ENCODE results near the gene MRAP2.
"Not testable (repeated sequence)": the region's sequence is repeated elsewhere in the genome, so short reads cannot be mapped to it uniquely, and the experiment has no call there.

Gene MRAP2

DNA sequence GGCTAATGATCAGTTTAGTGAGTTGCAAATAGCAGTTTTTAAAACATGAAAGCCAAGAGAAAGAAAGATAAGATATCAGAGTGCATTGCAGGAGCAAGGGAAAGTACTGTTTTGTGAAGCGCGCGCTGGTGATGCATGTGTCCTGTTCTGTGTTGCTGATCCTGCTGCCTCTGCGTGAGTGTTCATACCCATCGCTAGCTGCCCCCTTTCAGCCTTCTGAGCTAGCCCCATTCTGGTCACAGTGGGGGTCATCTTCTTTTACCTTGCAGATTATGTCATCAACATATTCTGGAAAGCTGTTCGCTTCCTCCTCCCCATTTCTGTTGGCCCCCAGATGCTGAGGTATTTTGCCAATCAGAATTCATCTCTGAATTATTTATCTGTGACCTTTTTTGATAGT lies 1.9 kb downstream of the MRAP2 start:
- no peak for DNase-seq

DNA sequence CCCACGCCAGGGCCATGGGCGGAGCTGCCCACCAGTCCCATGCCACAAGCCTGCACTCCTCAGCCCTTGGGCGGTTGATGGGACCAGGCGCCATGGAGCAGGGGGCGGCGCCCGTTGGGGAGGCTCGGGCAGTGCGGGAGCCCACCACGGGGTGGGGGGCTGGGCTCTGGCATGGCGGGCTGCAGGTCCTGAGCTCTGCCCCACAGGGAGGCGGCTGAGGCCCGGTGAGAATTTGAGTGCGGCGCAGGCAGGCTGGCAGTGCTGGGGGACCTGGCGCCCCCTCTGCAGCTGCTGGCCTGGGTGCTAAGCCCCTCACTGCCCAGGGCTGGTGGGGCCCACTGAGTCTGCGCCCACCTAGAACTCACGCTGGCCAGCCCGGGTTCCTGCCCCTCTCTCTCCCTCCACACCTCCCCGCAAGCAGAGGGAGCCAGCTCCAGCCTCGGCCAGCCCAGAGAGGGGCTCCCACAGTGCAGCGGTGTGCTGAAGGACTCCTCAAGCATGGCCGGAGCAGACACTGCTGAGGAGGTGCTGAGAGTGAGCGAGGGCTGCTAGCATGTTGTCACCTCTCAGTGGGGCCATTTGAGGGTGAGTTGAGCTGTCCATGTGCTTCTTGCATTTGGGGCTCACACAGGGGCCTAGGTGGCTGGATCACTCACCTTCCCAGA lies 4.0 kb downstream of the MRAP2 start:
- DNase-seq, result no peak

DNA sequence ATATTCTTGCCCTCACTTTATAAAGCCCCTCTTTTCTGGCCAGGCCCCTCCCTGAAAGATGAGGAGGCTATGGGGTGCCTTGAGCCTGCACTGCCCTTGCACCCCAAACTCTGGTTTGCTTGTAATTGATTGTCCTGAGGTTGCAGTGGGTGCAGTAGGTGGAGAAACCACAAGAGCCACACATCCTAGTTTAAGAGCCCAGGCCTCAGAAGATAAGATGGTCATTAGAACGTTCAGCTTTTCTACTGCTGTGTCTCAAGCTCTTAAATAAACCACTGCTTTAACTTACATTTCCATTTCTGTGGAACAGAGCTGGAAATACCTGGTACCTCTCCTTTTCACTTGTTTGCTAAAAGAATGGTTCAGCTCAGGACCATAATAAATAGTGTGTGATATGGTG lies 9.0 kb downstream of the MRAP2 start:
- no peak for DNase-seq

DNA sequence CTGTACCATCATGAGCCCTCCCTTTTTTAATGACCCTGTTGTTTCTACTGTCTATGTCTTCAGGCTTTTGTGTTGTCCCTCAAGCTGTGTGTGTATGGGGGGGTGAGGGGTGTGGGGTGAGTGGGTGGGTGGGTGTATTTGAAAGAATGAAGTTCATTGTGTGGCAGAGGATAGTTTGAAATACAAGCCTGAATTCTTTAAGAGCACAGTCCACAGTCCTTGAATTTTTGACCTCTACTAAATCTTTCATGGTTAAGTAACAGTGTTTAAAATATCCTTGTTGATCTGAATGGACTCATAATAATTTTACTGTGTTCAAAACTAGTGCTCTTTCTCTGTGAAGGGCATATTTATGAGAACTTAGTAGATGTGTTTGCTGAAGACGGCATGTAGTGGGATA lies 10.0 kb downstream of the MRAP2 start:
- DNase-seq, result no peak

DNA sequence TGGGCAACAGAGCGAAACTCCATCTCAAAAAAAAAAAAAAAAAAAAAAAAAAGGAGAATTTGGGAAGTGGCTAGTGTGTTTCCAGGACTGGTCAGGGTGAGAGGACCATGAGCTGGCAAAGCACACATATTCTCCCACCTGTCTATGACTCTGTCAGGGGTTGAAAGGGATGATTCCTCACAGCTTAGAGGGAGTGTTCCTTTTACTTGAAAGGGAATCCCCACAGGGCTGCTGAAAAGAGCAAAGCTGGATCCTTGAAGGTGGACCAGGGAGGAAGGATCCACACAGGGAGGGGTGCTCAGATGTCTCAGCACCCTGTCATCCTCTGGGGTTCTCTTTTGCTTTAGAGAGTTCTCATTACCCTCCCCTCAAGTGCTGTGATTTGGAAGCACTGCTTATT lies 13.2 kb downstream of the MRAP2 start:
- DNase-seq, result no peak

DNA sequence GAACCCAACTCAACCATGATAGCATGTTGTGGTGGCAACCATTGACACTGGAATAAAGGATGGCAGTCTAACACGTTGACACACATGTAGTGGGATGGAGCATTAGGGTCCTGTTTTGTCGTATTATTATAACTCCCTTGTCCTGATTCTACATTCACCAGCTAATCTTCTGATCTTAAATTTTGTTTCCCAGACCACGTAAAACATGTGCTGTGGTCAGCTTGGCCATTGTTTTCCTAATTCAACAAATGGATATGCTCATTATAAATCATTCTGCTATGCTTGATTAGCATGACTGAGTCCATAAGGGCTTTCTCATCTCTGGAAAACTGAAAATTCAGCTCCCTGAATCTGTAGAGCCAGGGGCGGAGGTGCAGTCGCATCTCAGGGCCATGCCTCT lies 15.0 kb downstream of the MRAP2 start:
- DNase-seq, result no peak

DNA sequence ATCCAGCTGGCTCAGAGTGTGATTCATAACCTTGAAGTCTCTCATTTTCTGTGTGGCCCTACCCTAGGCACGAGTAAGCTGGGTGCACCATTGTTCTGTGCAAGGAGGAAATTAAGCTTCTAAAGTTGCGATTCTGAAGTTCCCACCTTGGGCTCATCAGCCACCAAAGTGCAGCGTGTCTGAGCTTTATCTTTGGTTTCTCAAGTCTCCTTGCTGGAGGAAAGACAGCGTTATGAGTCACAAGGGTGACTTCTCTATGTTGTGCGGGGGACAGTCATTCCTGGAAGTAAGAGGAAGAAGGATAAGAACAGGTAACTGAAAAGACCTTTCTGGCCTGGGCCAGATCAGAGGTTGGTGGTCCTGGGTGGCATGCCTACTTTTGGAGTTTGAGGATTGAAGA lies 16.8 kb downstream of the MRAP2 start:
- no peak for DNase-seq

DNA sequence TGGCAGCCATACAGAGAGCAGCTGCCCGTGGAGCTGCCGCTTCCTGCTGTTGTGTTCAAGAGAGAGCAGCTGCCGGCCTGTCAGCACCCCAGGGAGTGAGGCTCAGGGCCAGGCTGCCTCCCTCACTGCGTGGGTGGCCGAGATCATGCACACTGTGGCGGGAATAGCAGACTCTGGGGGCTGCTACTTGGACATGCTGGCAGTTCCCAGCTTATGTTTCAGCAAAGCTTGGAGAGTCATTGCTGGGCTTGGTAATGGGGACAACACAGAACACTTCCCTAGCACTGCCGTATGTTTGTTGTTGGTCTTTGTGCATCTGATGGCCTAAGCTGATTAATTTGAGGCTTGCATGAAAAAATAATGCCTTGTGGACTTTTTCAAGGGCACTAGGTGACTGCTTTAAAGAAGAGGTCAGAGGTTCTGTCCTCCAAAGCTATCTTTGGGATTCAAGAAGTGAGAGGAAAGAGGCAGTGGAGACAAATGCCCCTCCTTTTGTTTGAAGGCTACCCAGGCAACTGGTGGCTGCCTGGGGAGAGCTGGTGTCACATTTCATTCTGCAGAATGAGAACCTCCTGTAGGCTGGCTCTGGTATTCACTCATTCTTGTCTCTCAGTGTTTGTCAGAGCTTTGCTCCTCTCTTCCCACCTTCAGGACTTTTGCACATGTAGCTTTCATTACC lies 18.8 kb downstream of the MRAP2 start:
- DNase-seq, result no peak

DNA sequence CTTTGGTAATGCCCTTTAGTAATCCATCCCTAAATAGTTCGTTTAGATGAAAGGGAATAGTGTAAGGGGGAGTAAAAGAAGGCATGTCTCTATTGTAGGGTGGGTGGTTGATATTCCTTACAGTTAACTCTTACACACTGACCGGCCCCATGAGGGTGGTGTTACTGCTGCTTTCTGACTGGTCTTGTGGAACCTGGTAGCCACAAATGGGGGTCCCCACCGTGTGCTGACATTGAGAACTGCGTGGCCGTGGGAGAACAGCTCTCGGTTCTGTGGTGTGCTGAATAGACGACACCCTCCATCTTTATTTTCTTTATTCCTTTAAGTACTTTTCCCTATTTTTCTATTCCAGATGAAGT lies 19.3 kb downstream of the MRAP2 start:
- DNase-seq, result no peak

DNA sequence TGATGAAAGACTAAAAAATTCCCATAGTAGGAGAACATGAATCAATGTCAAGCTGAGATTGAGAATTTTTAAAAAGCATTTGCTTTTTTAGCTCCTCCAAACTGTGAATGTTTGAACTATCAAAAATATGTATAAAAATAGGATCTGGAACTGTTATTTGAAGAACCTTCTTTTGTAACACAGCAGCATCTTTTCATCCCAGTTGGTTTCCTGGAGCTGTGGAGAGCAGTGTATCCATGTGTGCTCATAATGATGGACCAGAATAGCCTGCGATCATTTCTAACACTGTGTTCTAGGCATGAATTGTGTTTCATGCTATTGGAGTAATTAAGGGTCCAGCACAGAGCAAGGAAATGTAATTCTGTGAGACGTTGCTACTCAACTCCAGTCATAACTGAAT lies 22.1 kb downstream of the MRAP2 start:
- DNase-seq, result no peak

DNA sequence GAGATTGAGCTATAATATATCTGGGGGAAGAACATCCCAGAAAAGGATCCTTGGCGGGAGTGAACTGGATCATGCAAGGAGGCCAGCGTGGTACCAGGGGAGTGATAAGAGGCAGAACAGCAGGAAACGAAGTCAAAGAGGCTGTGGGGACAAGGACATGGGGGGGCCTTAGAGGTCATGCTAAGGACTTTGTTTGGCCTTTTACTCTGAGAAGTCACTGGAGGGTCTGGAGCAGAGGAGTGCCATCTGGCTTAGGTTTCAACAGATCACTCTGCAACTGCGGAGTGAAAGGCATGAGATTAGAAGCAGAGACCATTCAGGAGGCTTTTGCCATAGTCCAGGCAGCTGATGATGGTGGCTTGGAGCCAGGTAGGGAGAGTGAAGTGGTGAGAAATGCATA lies 24.3 kb downstream of the MRAP2 start:
- DNase-seq, result no peak

DNA sequence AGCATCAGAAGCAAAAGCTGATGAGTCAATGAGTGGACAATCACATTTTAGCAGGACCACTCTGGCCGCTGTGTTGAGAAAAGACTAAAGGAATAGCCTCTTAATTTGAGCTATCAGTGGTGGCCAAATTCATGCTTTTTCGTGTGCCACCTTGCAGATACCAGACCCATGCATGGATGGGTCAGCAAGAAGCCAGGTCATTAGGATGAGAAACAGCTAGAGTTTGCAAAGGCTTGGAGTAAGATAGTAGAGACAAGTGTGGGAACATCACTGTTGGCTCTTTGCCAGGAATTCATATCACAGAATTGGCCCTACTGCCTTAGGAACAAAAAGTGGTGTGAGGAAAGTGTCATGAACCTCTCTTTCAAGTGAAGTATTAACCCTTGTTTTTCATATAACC lies 25.5 kb downstream of the MRAP2 start:
- no peak for DNase-seq

DNA sequence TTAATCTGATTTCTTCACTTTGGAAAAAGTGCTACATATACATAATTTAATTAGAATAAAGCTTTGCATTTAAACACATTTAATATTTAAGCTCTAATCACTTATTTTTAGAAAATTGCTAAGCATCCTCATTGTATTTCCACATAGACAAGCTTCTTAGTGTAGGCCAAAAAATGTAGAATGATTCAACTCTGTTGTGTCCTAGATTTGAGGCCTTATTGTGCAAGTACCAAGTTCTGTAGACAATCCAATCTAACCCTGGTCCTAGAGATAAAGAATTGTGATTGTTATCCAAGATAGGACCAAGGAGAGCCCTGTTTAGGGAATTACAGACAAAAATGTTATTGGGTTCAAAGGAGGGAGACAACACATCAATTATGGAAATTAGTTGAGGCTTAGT lies 27.6 kb downstream of the MRAP2 start:
- no peak for DNase-seq

DNA sequence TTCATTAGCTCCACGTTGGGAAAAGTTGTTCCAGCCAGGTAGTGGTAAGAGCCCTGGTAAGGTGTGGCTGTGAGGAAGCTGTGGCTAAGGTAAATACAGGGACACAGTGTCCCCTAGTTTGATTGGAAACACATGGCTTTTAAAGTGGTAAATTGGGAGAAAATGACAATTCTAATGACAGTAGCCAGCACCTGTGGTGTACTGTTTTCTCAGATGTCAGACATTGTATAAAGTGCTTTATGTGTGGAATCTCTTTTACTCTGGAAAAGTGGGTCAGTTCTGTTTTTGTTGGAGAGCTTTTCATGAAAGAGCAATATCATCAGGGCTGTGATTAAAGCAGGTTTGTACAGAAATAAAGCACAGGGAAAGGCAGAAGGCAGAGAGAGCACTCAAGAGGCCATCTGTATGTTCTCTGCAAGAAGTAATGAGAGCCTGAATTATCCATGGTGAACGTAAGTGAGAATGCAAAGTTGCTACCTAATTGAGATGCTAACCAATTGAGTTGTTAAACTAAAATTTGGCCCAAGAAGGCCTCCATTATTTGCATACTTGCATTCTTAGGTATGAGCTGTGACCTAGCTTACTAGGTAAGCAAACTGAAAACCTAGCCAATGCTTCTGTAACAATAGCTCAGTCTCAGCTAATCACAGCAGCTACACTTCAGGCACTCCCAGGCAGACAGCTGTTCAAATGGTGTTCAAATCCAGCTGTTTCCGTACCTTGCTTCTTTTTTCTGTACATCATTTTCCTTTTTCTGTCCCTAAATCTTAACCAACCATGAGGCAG lies 28.2 kb downstream of the MRAP2 start:
- no peak for DNase-seq

DNA sequence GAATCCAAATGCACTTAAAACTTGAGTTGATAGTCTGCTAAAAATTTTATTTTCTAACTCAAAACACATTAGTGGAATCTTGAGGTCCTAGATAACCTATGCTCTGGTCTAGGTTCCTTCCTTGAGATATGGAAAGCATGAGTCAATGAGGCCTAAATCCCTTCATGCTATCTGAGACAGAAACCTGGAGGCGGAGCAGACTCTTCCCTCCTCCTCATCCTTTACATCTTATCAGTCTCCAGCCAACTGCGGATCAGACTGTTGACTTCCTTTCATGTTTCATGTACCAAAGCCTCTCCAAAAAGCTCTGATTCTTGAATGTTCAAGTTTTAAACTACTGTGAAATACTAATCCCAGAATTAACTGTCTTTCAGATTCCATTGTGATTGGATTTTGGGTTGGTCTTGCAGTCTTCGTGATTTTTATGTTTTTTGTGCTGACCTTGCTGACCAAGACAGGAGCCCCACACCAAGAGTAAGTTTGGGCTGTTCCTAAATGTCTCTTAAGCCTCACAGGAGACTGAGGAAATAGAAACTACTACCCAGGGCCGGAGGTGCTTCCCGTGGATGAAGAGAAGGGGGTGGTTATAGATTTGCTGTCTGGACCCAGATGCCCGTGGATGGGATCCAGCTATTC lies 29.1 kb downstream of the MRAP2 start:
- no peak for DNase-seq

DNA sequence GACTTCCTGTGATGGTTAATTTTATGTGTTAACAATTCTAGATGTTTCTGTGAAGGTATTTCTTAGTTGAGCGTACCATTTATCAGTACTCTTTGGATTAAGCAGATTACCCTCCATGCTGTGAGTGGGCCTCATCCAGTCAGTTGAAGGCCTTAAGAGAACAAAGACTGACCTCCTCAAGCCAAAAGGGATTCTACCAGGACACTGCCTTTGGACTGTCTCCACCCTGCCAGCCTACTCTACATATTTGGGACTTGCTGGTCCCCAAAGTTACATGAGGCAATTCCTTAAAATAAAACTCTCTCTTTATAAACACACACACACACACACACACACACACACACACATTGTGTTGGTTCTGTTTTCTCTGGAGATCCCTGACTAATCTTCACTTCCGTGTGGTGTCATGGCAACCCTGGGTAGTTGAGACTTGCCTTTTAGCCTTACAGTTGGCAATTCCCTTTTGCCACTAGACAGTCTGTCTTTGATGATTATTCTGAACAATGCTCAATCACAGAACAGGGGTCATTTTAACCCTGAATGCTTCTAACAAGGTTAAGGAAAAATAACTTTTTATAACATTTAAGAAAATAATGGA lies 32.2 kb downstream of the MRAP2 start:
- DNase-seq, result no peak

DNA sequence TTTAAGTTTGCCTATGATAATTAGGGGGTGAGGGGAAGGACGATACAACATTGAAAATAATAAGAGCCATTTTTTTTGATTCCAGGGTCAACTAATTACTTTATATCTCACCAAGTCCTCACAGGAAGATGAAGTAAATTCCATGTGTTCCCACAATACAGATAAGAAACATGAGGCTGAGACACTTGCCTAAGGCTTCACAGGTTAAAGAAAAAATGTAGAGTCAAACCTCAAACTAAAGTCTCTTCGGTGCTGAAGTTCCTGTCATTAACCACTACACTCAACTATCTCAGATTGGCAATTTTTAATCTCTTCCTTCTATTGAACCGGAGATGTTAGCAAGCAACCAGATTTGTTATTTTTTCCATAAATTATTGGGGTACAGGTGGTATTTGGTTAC lies 33.0 kb downstream of the MRAP2 start:
- DNase-seq, result no peak

DNA sequence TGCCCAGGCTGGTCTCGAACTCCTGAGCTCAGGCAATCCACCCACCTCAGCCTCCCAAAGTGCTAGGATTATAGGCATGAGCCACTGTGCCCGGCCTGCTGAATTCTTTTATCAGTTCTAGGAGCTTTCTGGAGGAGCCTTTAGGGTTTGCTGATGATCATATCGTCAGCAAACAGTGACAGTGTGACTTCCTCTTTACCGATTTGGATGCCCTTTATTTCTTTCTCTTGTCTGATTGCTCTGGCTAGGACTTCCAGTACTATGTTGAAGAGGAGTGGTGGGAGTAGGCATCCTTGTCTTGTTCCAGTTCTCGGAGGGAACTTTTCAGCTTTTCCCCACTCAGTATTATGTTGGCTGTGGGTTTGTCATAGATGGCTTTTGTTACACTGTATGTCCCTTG lies 35.3 kb downstream of the MRAP2 start:
- not testable (repeated sequence) for DNase-seq

DNA sequence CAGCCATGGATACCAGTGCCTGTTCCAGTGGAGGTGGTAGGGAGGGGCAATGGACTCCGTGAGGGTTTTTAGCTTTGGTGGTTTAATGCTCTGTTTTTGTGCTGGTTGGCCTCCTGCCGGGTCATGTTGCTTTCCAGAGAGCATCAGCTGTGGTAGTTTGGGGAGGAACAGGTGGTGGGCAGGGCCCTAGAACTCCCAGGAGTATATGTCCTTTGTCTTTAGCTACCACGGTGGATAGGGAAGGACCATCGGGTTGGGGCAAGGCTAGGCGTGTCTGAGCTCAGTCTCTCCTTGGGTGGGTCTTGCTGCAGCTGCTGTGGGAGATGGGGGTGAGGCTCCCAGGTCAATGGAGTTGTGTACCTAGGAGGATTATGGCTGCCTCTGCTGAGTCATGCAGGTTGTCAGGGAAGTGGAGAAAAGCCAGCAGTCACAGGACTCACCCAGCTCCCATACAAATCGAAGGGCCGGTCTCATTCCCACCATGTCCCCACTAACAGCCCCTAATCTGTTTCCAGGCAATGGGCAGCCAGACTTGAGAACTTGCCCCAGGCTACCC lies 38.9 kb downstream of the MRAP2 start:
- DNase-seq, result no peak

DNA sequence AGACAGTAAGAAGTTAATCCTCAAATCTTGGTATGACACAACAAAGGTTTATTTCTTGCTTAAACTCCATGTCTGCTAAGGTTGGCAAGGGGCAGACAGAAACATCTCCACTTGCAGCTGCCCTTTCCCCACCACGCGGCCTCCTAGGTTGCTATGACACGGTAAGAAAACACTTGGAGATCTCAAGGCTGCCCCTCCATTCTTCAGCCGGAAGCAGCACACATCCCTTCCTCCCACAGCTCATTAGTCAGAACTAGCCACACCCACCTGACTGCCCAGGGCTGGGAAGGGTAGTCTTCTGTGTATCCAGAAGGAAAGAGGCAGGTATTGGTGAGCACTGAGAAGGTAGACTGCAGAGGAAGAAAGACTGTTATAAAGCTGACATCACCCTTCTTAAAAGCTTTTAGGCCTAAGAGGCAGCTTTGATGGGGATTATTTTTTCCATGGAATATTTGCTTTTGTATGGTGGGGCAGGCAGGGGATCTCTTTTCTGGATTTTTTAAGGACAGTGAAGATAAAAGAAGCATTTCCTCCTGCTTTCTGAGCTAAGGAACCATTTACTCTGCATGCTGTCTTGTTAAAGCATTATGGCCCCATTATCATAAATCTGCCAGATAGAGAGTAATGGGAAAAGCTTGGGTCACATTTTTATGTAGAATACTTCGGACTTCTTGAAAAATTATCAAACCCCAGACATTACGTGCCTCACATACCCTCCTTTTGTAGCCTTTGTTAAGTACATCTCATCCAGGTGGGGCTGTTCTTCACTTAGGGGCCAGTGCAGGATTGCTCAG lies 41.6 kb downstream of the MRAP2 start:
- no peak for DNase-seq

DNA sequence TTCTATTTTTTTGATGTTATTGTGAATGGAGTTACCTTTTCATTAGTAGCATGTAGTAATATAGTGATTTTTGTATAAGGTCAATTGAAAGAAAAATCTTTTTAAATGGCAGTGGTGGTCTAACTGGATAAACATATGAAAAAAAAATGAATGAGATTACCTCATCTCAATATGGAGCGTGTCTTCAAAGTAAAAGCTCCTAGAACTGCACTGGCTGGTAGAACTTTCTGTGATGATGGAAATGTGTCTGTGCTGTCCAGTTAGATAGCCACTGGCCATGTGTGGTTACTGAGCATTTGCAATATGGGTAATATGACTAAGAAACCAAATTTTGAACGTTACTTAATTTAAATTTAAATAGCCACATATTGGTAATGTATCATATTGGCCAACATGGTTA lies 44.1 kb downstream of the MRAP2 start:
- DNase-seq, result no peak

DNA sequence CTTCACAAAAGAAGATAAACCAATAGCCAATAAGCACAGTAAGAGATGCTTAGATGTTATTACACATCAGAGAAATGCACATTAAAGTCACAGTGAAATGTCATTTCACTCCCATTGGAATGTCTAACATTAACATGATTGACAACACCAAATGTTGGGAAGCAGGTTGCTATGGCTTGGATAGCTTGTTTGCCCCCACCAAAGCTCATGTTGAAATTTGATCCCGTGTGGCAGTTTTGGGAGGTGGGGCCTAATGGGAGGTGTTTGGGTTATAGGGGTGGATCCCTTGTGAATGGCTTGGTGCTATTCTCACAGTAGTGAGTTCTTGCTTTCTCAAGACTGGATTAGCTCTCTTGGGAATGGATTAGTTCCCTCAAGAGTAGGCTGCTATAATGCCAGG lies 44.8 kb downstream of the MRAP2 start:
- no peak for DNase-seq

All from stimulated activated CD4-positive, alpha-beta T cell treated with anti-CD3 and anti-CD28 coated beads, Interleukin-1b, Interleukin-23, amount 100 ng/mL, for 48 hours (primary cell).